Peyer's patch (tissue), 4 donors: ENCODE measurements around the gene PKIG.

Experiments used
- POLR2A ChIP-seq, 2 donors: fragments of 450-650 bp; IDR thresholded peaks; one replicate each; pipeline ENCODE4 v1.5.1; 2017; ENCODE audit warnings: antibody characterized with exemption in 2 of 2, mild to moderate bottlenecking in 2 of 2, moderate library complexity in 2 of 2
- TF ChIP-seq, protein P1 (sequence below), 6 experiments: fragments of 450-650 bp in 4 of 6; fragments of 200-600 bp in 2 of 6; sonication (generic) in 1 of 6; IDR thresholded peaks; one replicate each; pipeline ENCODE4 v1.5.1; 2017 to 2019; ENCODE audit warnings: antibody characterized with exemption in 6 of 6, mild to moderate bottlenecking in 3 of 6, moderate library complexity in 1 of 6

DNA sequence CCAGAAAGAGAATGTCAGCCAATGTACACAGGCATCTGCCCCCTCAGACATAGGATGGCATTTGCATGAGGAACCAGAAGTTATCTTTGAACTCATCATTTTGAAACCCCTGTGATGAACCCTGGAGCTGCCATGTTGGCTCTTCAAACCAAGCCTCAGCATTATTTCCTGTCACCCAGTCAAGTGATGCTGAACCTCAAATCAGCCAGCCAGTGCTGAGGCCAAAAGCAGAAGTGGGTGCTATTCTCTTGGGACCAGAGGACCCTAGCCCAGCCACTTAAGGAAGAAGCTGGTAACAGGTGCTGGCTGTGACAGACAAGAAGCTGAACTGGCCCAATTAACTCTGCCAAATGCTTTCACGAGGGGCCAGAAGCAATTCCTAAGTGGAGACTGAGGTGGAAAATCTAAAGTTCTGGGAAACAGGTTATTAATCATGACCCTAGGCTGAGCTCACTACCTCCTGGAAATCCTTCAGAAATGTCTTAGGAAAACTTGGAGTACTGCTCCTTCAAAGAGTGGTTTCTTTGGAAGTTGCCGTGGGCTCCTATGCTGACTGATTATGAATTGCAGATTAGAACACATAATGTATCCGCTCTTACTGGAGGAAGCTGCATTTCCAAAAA, 4.0 kb downstream of the PKIG start:
- TF ChIP-seq, protein P1, sequence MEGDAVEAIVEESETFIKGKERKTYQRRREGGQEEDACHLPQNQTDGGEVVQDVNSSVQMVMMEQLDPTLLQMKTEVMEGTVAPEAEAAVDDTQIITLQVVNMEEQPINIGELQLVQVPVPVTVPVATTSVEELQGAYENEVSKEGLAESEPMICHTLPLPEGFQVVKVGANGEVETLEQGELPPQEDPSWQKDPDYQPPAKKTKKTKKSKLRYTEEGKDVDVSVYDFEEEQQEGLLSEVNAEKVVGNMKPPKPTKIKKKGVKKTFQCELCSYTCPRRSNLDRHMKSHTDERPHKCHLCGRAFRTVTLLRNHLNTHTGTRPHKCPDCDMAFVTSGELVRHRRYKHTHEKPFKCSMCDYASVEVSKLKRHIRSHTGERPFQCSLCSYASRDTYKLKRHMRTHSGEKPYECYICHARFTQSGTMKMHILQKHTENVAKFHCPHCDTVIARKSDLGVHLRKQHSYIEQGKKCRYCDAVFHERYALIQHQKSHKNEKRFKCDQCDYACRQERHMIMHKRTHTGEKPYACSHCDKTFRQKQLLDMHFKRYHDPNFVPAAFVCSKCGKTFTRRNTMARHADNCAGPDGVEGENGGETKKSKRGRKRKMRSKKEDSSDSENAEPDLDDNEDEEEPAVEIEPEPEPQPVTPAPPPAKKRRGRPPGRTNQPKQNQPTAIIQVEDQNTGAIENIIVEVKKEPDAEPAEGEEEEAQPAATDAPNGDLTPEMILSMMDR (IDR thresholded peaks at IDR 0.05): no peak
- TF ChIP-seq POLR2A (IDR thresholded peaks at IDR 0.05): no peak
